ENCODE measurements around the gene TRAPPC11. TPM values are rescaled to one million over a fixed set of nuclear protein-coding genes. Genes with fewer than 3 reads are reported as not detected.
A peak's percentile ranks its signal among the peaks of the same experiment; 100 is the strongest.
"Not testable (repeated sequence)": the region's sequence is repeated elsewhere in the genome, so short reads cannot be mapped to it uniquely, and the experiment has no call there.

The TRAPPC11 gene
- total RNA-seq, 4 donors from 2014 or later: 67.8 to 99.4 (median 83.9) TPM

- DNase-seq (ENCODE audit: low spot score in 2 of 2): peak in 1 of 2 donors; percentile 22
Observed at GRCh38 chr4:183722731-183723560, 63.9 kb downstream of the TRAPPC11 start.

GRCh38 chr4:183723561-183724228 lies 64.6 kb downstream of the TRAPPC11 start:
- peaks cover 0 to 13% (median 3%) of the 10 kb centered on the region in 4 donors for H3K4me1 ChIP-seq
- H3K27me3 ChIP-seq: no peaks in the 10 kb centered on the region
- WGBS, 2 donors: 84% methylated on average over 12 of the region's 12 CpGs
- H3K4me3 ChIP-seq: peak overlapping the region in 2 of 4 donors; percentile 51 to 64
- no peak overlapping the region for H3K27ac ChIP-seq
- TF ChIP-seq EP300 (IDR thresholded peaks at IDR 0.05) (no peak), POLR2A (IDR thresholded peaks at IDR 0.05) (no peak), CTCF (IDR thresholded peaks at IDR 0.05) (no peak)
- H3K9me3 ChIP-seq: no peaks in the 10 kb centered on the region
- no peaks in the 10 kb centered on the region for H3K36me3 ChIP-seq
- no peak for DNase-seq (ENCODE audit: low spot score in 2 of 2)

More at GRCh38 chr4:183722731-183723560, 63.9 kb downstream of the TRAPPC11 start:
- H3K27me3 ChIP-seq: no peaks in the 10 kb centered on the region
- H3K36me3 ChIP-seq: no peaks in the 10 kb centered on the region
- TF ChIP-seq POLR2A (IDR thresholded peaks at IDR 0.05) (no peak), CTCF (IDR thresholded peaks at IDR 0.05) (peak in 2 of 5 experiments; percentile 18 to 21), EP300 (IDR thresholded peaks at IDR 0.05) (no peak)
- WGBS, 2 donors: 13 to 19% methylated on average over 28 to 48 of the region's 70 CpGs
- peak overlapping the region; percentile 40 to 64 (median 50) for H3K4me3 ChIP-seq
- peaks cover 0 to 13% (median 3%) of the 10 kb centered on the region in 4 donors for H3K4me1 ChIP-seq
- H3K27ac ChIP-seq: peak overlapping the region in 3 of 4 donors; percentile 52 to 64 (median 57)
- no peaks in the 10 kb centered on the region for H3K9me3 ChIP-seq

GRCh38 chr4:183725585-183725984 lies 66.5 kb downstream of the TRAPPC11 start:
- H3K27me3 ChIP-seq; H3K9me3 ChIP-seq; H3K36me3 ChIP-seq; DNase-seq (ENCODE audit: low spot score in 2 of 2); H3K27ac ChIP-seq; H3K4me3 ChIP-seq: not testable (repeated sequence)
- H3K4me1 ChIP-seq: peaks cover 0 to 13% (median 3%) of the 10 kb centered on the region in 4 donors
- 73 to 83% methylated on average over 5 of the region's 5 CpGs for WGBS, 2 donors

- H3K36me3 ChIP-seq: no peaks in the 10 kb centered on the region
- no peak overlapping the region for H3K4me3 ChIP-seq
- H3K27ac ChIP-seq: no peak overlapping the region
- H3K9me3 ChIP-seq: no peaks in the 10 kb centered on the region
- TF ChIP-seq POLR2A (IDR thresholded peaks at IDR 0.05) (no peak), CTCF (IDR thresholded peaks at IDR 0.05) (no peak), EP300 (IDR thresholded peaks at IDR 0.05) (no peak)
- WGBS, 2 donors: 93 to 95% methylated on average over 5 of the region's 5 CpGs
- H3K4me1 ChIP-seq: peaks cover 0 to 6% (median 3%) of the 10 kb centered on the region in 4 donors
- H3K27me3 ChIP-seq: no peaks in the 10 kb centered on the region
- DNase-seq (ENCODE audit: low spot score in 2 of 2): no peak
Observed at GRCh38 chr4:183727482-183727881, 68.4 kb downstream of the TRAPPC11 start.

GRCh38 chr4:183728223-183729068 lies 69.4 kb downstream of the TRAPPC11 start:
- H3K27ac ChIP-seq: no peak overlapping the region
- no peaks in the 10 kb centered on the region for H3K27me3 ChIP-seq
- no peak for TF ChIP-seq EP300 (IDR thresholded peaks at IDR 0.05)
- no peak for TF ChIP-seq CTCF (IDR thresholded peaks at IDR 0.05)
- TF ChIP-seq POLR2A (IDR thresholded peaks at IDR 0.05): no peak
- H3K4me3 ChIP-seq: no peak overlapping the region
- 54 to 64% methylated on average over 22 of the region's 22 CpGs for WGBS, 2 donors
- no peak for DNase-seq (ENCODE audit: low spot score in 2 of 2)
- no peaks in the 10 kb centered on the region for H3K36me3 ChIP-seq
- H3K9me3 ChIP-seq: no peaks in the 10 kb centered on the region
- peaks cover 0 to 3% (median under 1%) of the 10 kb centered on the region in 4 donors for H3K4me1 ChIP-seq
